ENCODE measurements around the gene LHFPL5.

DNA sequence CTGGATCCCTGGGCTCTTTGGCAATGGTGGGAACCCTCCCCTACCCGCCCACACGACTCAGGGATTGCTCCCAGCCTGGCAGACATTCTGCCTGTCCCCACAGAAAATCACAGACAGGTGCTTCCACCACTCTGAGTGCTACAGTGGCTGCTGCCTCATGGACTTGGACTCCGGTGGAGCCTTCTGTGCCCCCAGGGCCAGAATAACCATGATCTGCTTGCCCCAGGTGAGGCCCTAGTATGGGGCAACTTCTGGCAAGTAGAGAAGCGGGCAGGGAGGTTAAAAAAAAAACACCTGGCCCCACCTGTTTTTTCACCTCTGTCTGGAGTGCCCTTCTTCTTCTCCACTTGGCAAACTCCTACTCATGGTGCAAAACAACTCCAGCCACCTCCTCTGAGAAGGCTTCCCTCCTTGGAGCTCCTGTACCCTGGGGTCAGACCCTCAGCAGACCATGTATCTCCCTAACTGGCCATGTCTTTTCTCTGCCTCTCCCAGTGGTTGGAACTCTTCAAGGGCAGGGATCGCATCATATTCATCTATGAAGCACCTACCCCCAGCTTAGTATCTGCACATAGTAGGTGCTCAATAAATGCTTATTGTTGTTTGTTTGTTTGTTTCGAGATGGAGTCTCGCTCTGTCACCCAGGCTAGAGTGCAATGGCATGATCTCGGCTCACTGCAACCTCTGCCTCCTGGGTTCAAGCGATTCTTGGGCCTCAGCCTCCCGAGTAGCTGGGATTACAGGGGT lies 27.6 kb upstream of the LHFPL5 start:
- TF ChIP-seq, protein P1, sequence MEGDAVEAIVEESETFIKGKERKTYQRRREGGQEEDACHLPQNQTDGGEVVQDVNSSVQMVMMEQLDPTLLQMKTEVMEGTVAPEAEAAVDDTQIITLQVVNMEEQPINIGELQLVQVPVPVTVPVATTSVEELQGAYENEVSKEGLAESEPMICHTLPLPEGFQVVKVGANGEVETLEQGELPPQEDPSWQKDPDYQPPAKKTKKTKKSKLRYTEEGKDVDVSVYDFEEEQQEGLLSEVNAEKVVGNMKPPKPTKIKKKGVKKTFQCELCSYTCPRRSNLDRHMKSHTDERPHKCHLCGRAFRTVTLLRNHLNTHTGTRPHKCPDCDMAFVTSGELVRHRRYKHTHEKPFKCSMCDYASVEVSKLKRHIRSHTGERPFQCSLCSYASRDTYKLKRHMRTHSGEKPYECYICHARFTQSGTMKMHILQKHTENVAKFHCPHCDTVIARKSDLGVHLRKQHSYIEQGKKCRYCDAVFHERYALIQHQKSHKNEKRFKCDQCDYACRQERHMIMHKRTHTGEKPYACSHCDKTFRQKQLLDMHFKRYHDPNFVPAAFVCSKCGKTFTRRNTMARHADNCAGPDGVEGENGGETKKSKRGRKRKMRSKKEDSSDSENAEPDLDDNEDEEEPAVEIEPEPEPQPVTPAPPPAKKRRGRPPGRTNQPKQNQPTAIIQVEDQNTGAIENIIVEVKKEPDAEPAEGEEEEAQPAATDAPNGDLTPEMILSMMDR (optimal IDR thresholded peaks at IDR 0.05 in 1 of 3, IDR thresholded peaks at IDR 0.05 in 1 of 3, conservative IDR thresholded peaks at IDR 0.05 in 1 of 3; ENCODE audit: extremely low read depth in 1 of 3, insufficient read depth in 2 of 3, low read length in 3 of 3): no peak
- TF ChIP-seq EZH2 (IDR thresholded peaks at IDR 0.05; ENCODE audit: low read length): no peak

Measured in keratinocyte (primary cell).